Endothelial cell of umbilical vein (primary cell): ENCODE measurements around the gene KCNJ6. TPM values are rescaled to one million over a fixed set of nuclear protein-coding genes. Genes with fewer than 3 reads are reported as not detected.
"Not testable (repeated sequence)": the region's sequence is repeated elsewhere in the genome, so short reads cannot be mapped to it uniquely, and the experiment has no call there.

Source experiments
- BruUV-seq: library from RNA; stranded (reverse); fragments of 400-500 nt; replicated peaks from 2 replicates; lab custom pipeline; 2021; lab: Mats Ljungman, UMichigan
- CTCF ChIA-PET: fragments of 300-600, 350-600 bp; sonication (Branson Sonifier 250); formaldehyde crosslinking; loops from one replicate; lab custom pipeline; 2021; ENCODE audit warnings: antibody characterized with exemption, inconsistent platforms; lab: Charles Lee
- POLR2A ChIA-PET: fragments of 300-600, 350-600 bp; sonication (Branson Sonifier 250); formaldehyde crosslinking; loops from one replicate; lab custom pipeline; 2021; ENCODE audit warnings: antibody characterized with exemption, inconsistent platforms; lab: Charles Lee
- DNase-seq: peaks from one replicate; pipeline ENCODE4 v3.0.0-alpha.2; 2011; ENCODE audit warnings: low read depth, low spot score
- FAIRE-seq: peaks from 2 replicates; lab custom pipeline; 2011; peaks lifted over from hg19 to GRCh38; lab: Jason Lieb, UNC
- H2AFZ ChIP-seq: 2 replicates; pipeline ENCODE4 v1.6.0; 2012; ENCODE audit warnings: low read depth, low read length, control low read depth, inconsistent platforms
- H3K27ac ChIP-seq: 2 replicates; pipeline ENCODE4 v1.5.1; 2011; ENCODE audit warnings: low read depth, mild to moderate bottlenecking, control low read depth, low read length, moderate library complexity; ENCODE audit not compliant: insufficient read depth
- H3K27me3 ChIP-seq, 2 experiments: 2 replicates each; pipeline versions ENCODE4 v1.6.0 to v1.6.1; 2011; ENCODE audit warnings: low read length in 2 of 2, mixed read lengths in 1 of 2; ENCODE audit not compliant: control insufficient read depth in 2 of 2, insufficient read depth in 2 of 2
- H3K36me3 ChIP-seq, 2 experiments: 2 replicates in 1 of 2; 3 replicates in 1 of 2; pipeline ENCODE4 v1.5.1; 2011; ENCODE audit warnings: low read length in 2 of 2, mild to moderate bottlenecking in 1 of 2, moderate library complexity in 1 of 2; ENCODE audit not compliant: control insufficient read depth in 2 of 2, insufficient read depth in 2 of 2; ENCODE audit errors: extremely low read depth in 1 of 2
- H3K4me1 ChIP-seq: 3 replicates; pipeline ENCODE4 v1.5.1; 2011; ENCODE audit warnings: mild to moderate bottlenecking, low read length; ENCODE audit not compliant: control insufficient read depth, insufficient read depth; ENCODE audit errors: extremely low read depth
- H3K4me2 ChIP-seq: 2 replicates; pipeline ENCODE4 v1.6.1; 2011; ENCODE audit warnings: low read length, control low read depth, mixed read lengths; ENCODE audit not compliant: insufficient read depth
- H3K4me3 ChIP-seq, 3 experiments: fragments of 200-600 bp in 1 of 3; sonication (generic), shearing (Covaris generic) in 1 of 3; replicated peaks in 1 of 3; 2 replicates each; pipeline ENCODE4 v1.5.1; 2011 to 2016; ENCODE audit warnings: control low read depth in 3 of 3, low read length in 3 of 3, mild to moderate bottlenecking in 2 of 3, inconsistent platforms in 1 of 3, low read depth in 1 of 3, moderate library complexity in 1 of 3; ENCODE audit not compliant: insufficient read depth in 1 of 3
- H3K79me2 ChIP-seq: 2 replicates; pipeline ENCODE4 v1.6.0; 2012; ENCODE audit warnings: low read length, inconsistent platforms; ENCODE audit not compliant: control insufficient read depth, insufficient read depth
- H3K9ac ChIP-seq: replicated peaks from 2 replicates; pipeline ENCODE3; 2011; ENCODE audit warnings: low read length, control low read depth; ENCODE audit not compliant: insufficient read depth; ENCODE audit errors: extremely low read depth
- H3K9me1 ChIP-seq: replicated peaks from 3 replicates; pipeline ENCODE4 v1.6.0; 2011; ENCODE audit warnings: mild to moderate bottlenecking, low read length; ENCODE audit not compliant: control insufficient read depth, insufficient read depth; ENCODE audit errors: extremely low read depth
- H3K9me3 ChIP-seq: replicated peaks from 2 replicates; pipeline ENCODE4 v1.5.1; 2012; ENCODE audit warnings: low read length, inconsistent platforms; ENCODE audit not compliant: control insufficient read depth, insufficient read depth
- H4K20me1 ChIP-seq: replicated peaks from 2 replicates; pipeline ENCODE3; 2011; ENCODE audit warnings: mild to moderate bottlenecking, low read length; ENCODE audit not compliant: control insufficient read depth, insufficient read depth; ENCODE audit errors: extremely low read depth
- EZH2 ChIP-seq: IDR thresholded peaks from 2 replicates; pipeline ENCODE4 v1.6.1; 2012; ENCODE audit warnings: borderline replicate concordance, low read depth, mild to moderate bottlenecking, moderate library complexity, low read length, inconsistent platforms; ENCODE audit not compliant: severe bottlenecking
- FOS ChIP-seq: IDR thresholded peaks from 2 replicates; pipeline ENCODE4 v1.6.1; 2011; ENCODE audit warnings: mild to moderate bottlenecking, low read length, moderate library complexity, borderline replicate concordance; ENCODE audit not compliant: insufficient read depth
- JUN ChIP-seq: IDR thresholded peaks from 2 replicates; pipeline ENCODE4 v1.6.1; 2011; ENCODE audit warnings: borderline replicate concordance, low read depth; ENCODE audit not compliant: insufficient read length, insufficient read depth
- POLR2AphosphoS5 ChIP-seq: IDR thresholded peaks from 2 replicates; pipeline ENCODE4 v1.6.1; 2012; ENCODE audit warnings: low read depth, mild to moderate bottlenecking, control low read depth, low read length, moderate library complexity; ENCODE audit not compliant: insufficient read depth
- dilution Hi-C: fragments of 300-500 bp; cut with MboI; formaldehyde crosslinking; loops from one replicate; pipeline ENCODE4 v1.15.0; 2019; ENCODE audit warnings: low sequenced_read_pairs; ENCODE audit not compliant: extremely low pct_ligation_motif_present
- intact Hi-C: fragments of 100-400 bp; cut with micrococcal nuclease; formaldehyde crosslinking; loops from one replicate; pipeline ENCODE4 v1.10.0; 2022
- polyA plus RNA-seq, 4 experiments: library from polyadenylated mRNA; depleted of rRNA in 3 of 4; stranded (reverse) in 3 of 4; unstranded in 1 of 4; fragments of >200 nt; gene quantifications; 2 replicates each; pipeline versions ENCODE4 v1.2.1 to v1.2.3, GENCODE V29; 2011 to 2012; ENCODE audit warnings: missing spikeins in 1 of 4
- total RNA-seq: library from RNA; stranded (reverse); gene quantifications from 2 replicates; pipeline ENCODE4 v1.2.3, GENCODE V29; 2021

The KCNJ6 gene
- total and polyA plus RNA-seq, 2 donors (not counting 3 experiments of a cell fraction or from before 2014, with no cell fraction given) = not detected

GRCh38 chr21:37927711-37928110 is 11.5 kb upstream of the KCNJ6 start:
- no peaks in the 10 kb centered on the region for H3K9me3 ChIP-seq
- no peak overlapping the region for H3K9ac ChIP-seq
- no peak overlapping the region for H3K4me3 ChIP-seq
- TF ChIP-seq JUN (no peak), FOS (no peak), POLR2AphosphoS5 (no peak), EZH2 (no peak)
- H3K4me2 ChIP-seq = no peak overlapping the region
- DNase-seq (no peak), FAIRE-seq (no peak)
- no peaks in the 10 kb centered on the region for H3K36me3 ChIP-seq
- H4K20me1 ChIP-seq = no peaks in the 10 kb centered on the region
- intact Hi-C loops = no loop called here
- peaks cover 0 to 3% of the 10 kb centered on the region in 2 experiments for H3K27me3 ChIP-seq
- BruUV-seq = no TSS peak
- POLR2A ChIA-PET = no interaction called here
- no peak overlapping the region for H3K27ac ChIP-seq
- dilution Hi-C loops = no loop called here
- H3K9me1 ChIP-seq = no peaks in the 10 kb centered on the region
- CTCF ChIA-PET = no interaction called here
- no peak overlapping the region for H2AFZ ChIP-seq
- no peaks in the 10 kb centered on the region for H3K4me1 ChIP-seq
- H3K79me2 ChIP-seq = no peaks in the 10 kb centered on the region

GRCh38 chr21:37921091-37921490 is 4.8 kb upstream of the KCNJ6 start:
- no peaks in the 10 kb centered on the region for H4K20me1 ChIP-seq
- no peak overlapping the region for H3K9ac ChIP-seq
- peaks cover 14 to 20% of the 10 kb centered on the region in 2 experiments for H3K27me3 ChIP-seq
- FAIRE-seq (no peak), DNase-seq (no peak)
- H3K4me2 ChIP-seq = no peak overlapping the region
- TF ChIP-seq EZH2 (no peak), FOS (peak; percentile 21)
- no peaks in the 10 kb centered on the region for H3K4me1 ChIP-seq
- POLR2A ChIA-PET = no interaction called here
- H3K79me2 ChIP-seq = no peaks in the 10 kb centered on the region
- no peak overlapping the region for H3K27ac ChIP-seq
- no peaks in the 10 kb centered on the region for H3K9me1 ChIP-seq
- dilution Hi-C loops (no loop called here), intact Hi-C loops (no loop called here)
- BruUV-seq = no TSS peak
- no peaks in the 10 kb centered on the region for H3K36me3 ChIP-seq
- no peak overlapping the region for H2AFZ ChIP-seq
- H3K9me3 ChIP-seq = no peaks in the 10 kb centered on the region
- CTCF ChIA-PET = interaction anchor here (1.3 kb wide), 1 partner anchor 434 kb away, joined by 3 read pairs; no protein-coding TSS in a partner anchor
- no peak overlapping the region for H3K4me3 ChIP-seq

DNA sequence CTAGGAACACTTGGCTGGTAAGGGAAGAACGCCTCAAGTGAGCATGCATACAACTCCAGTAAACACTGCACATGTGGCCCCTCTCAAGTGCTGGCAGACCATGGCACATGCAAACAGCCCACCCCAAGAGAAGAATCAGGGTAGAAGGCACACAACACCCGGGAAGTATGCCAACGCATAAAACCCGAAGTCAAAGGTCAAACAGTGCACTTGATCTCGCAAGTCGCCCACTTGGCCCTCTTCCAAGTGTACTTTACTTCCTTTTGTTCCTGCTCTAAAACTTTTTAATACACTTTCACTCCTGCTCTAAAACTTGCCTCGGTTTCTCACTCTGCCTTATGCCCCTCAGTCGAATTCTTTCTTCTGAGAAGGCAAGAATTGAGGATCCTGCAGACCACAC is 4.0 kb upstream of the KCNJ6 start:
- DNase-seq, H3K36me3 ChIP-seq, dilution Hi-C loops, H3K4me1 ChIP-seq, H3K9ac ChIP-seq, H3K4me2 ChIP-seq, H3K4me3 ChIP-seq, H3K9me3 ChIP-seq, H2AFZ ChIP-seq, CTCF ChIA-PET, intact Hi-C loops, H4K20me1 ChIP-seq, H3K9me1 ChIP-seq, H3K79me2 ChIP-seq, POLR2A ChIA-PET, BruUV-seq, H3K27ac ChIP-seq, FAIRE-seq: not testable (repeated sequence)
- peaks cover 18 to 28% of the 10 kb centered on the region in 2 experiments for H3K27me3 ChIP-seq
